ENCODE data around the gene FANCM. TPM values are rescaled to one million over a fixed set of nuclear protein-coding genes. Genes with fewer than 3 reads are reported as not detected.

Gene FANCM
- total and polyA plus RNA-seq, 9 of the 15 experiments (the other 6 are each of a cell fraction or from before 2014, with no cell fraction given), result 5.1 to 14.4 (median 6.2) TPM

GRCh38 chr14:45096218-45096617, 39.5 kb upstream of the FANCM start:
- in situ Hi-C loops (cut with MboI), result no loop called here
- no peaks in the 10 kb centered on the region for H4K20me1 ChIP-seq (replicated peaks; ENCODE audit: control insufficient read depth, insufficient read depth, low read length)
- no peaks in the 10 kb centered on the region for H3K9me1 ChIP-seq (ENCODE audit: control insufficient read depth, insufficient read depth, low read length)
- FAIRE-seq (no peak), ATAC-seq (no peak), DNase-seq (ENCODE audit: extremely low read depth in 1 of 4, low spot score in 3 of 4) (no peak)
- peaks cover 43% of the 10 kb centered on the region for H3K79me2 ChIP-seq (ENCODE audit: control insufficient read depth, insufficient read depth, low read length)
- H3K9me3 ChIP-seq (replicated peaks; ENCODE audit: control insufficient read depth, insufficient read depth, low read depth, low read length), result no peaks in the 10 kb centered on the region
- H3K36me3 ChIP-seq (ENCODE audit: control insufficient read depth, insufficient read depth, low read length), result peaks cover 63% of the 10 kb centered on the region; the same call in 2 of the 3 replicates
- no peaks in the 10 kb centered on the region for H3K27me3 ChIP-seq (ENCODE audit: control insufficient read depth in 2 of 2, insufficient read depth in 2 of 2, low read length in 2 of 2)
- 96% methylated on average over 4 of the region's 4 CpGs for WGBS (ENCODE audit: insufficient coverage, low coverage, missing lambda C conversion rate)
- ChIA-PET POLR2A (interaction anchor here (1.0 kb wide), 1 partner anchor 33 kb away, joined by 3 read pairs; no protein-coding TSS in a partner anchor), CTCF (ENCODE audit: low intra/inter-chr PET ratio) (no interaction called here)
- no peaks in the 10 kb centered on the region; a peak in 1 of 5 replicates for H3K4me1 ChIP-seq (replicated peaks in 1 of 2; ENCODE audit: control insufficient read depth in 2 of 2, insufficient read depth in 2 of 2, low read length in 2 of 2)
- intact Hi-C loops (cut with micrococcal nuclease), result no loop called here
- no peak overlapping the region for H2AFZ ChIP-seq (ENCODE audit: low read depth, low read length)
- H3K27ac ChIP-seq (ENCODE audit: extremely low read depth, low read depth, low read length), result no peak overlapping the region
- no peak overlapping the region for H3K9ac ChIP-seq (ENCODE audit: insufficient read depth in 1 of 2, low read depth in 2 of 2, low read length in 2 of 2)
- no peak overlapping the region for H3K4me3 ChIP-seq
- H3K4me2 ChIP-seq (ENCODE audit: insufficient read depth, low read length), result no peak overlapping the region
- BruUV-seq (replicated peaks), result no TSS peak
- TF ChIP-seq DDX20 (tag; IDR thresholded peaks at IDR 0.05; ENCODE audit: low read depth) (no peak), CREB3 (tag; conservative IDR thresholded peaks at IDR 0.05; ENCODE audit: low read depth) (no peak), PML (IDR thresholded peaks at IDR 0.05; ENCODE audit: low read length) (no peak), RNF2 (IDR thresholded peaks at IDR 0.05) (no peak), CHD4 (IDR thresholded peaks at IDR 0.05; ENCODE audit: insufficient read depth, insufficient replicate concordance, low read depth, low read length, poor library complexity, severe bottlenecking) (no peak), HDAC3 (IDR thresholded peaks at IDR 0.05; ENCODE audit: borderline replicate concordance, partially characterized antibody) (no peak), SMARCB1 (IDR thresholded peaks at IDR 0.05; ENCODE audit: insufficient read length, low read depth) (no peak), FOXM1 (IDR thresholded peaks at IDR 0.05; ENCODE audit: low read depth) (no peak), FOXM1 (CRISPR knock-in tag; IDR thresholded peaks at IDR 0.05; ENCODE audit: low read depth) (no peak), ZC3H11A (IDR thresholded peaks at IDR 0.05; ENCODE audit: low read depth, low read length) (no peak), GTF2A2 (tag; IDR thresholded peaks at IDR 0.05) (no peak), ZFP91 (CRISPR knock-in tag; IDR thresholded peaks at IDR 0.05) (no peak), ZNF584 (CRISPR knock-in tag; IDR thresholded peaks at IDR 0.05; ENCODE audit: low read depth) (no peak), IRF1 (CRISPR knock-in tag; IDR thresholded peaks at IDR 0.05; ENCODE audit: borderline replicate concordance) (no peak), TCF15 (CRISPR knock-in tag; IDR thresholded peaks at IDR 0.05) (no peak), GTF3C2 (IDR thresholded peaks at IDR 0.05; ENCODE audit: borderline replicate concordance, extremely low read depth, insufficient read length) (no peak)
